Upper lobe of left lung (tissue), 6 donors: ENCODE data around the gene TMEM140. TPM values are rescaled to one million over a fixed set of nuclear protein-coding genes. Genes with fewer than 3 reads are reported as not detected.
A peak's percentile ranks its signal among the peaks of the same experiment; 100 is the strongest.

Experiments
- ATAC-seq, 2 donors: fragments of 200-7000 bp; cut with Tn5 transposase; one replicate each; pipeline ENCODE4 v1.9.1; 2022; ENCODE audit warnings: mild to moderate bottlenecking in 2 of 2, moderate library complexity in 2 of 2; ENCODE audit not compliant: low FRiP score in 2 of 2
- DNase-seq, 2 donors: peaks; one replicate each; pipeline ENCODE4 v3.0.0-alpha.2; 2019 to 2020
- H3K27ac ChIP-seq, 4 donors: fragments of 200-600 bp; sonication (generic); one replicate each; pipeline ENCODE4 v1.5.1; 2016 to 2019
- H3K27me3 ChIP-seq, 4 donors: fragments of 200-600 bp; sonication (generic); one replicate each; pipeline ENCODE4 v1.5.1; 2017 to 2019
- H3K36me3 ChIP-seq, 4 donors: fragments of 200-600 bp; sonication (generic); one replicate each; pipeline ENCODE4 v1.5.1; 2016 to 2019
- H3K4me1 ChIP-seq, 4 donors: fragments of 200-600 bp; sonication (generic); one replicate each; pipeline ENCODE4 v1.5.1; 2018 to 2019
- H3K4me3 ChIP-seq, 4 donors: fragments of 200-600 bp; sonication (generic); one replicate each; pipeline ENCODE4 v1.5.1; 2017 to 2019; ENCODE audit warnings: mild to moderate bottlenecking in 2 of 4, moderate library complexity in 1 of 4
- H3K9me3 ChIP-seq, 4 donors: fragments of 200-600 bp; sonication (generic); one replicate each; pipeline ENCODE4 v1.5.1; 2018 to 2019
- CTCF ChIP-seq, 6 experiments: fragments of 450-650 bp in 4 of 6; fragments of 200-600 bp in 2 of 6; sonication (generic) in 2 of 6; IDR thresholded peaks; one replicate each; pipeline ENCODE4 v1.5.1; 2016 to 2019; ENCODE audit warnings: antibody characterized with exemption in 6 of 6
- EP300 ChIP-seq, 4 donors: sonication (generic); formaldehyde crosslinking; IDR thresholded peaks; one replicate each; pipeline ENCODE4 v1.5.1; 2017; ENCODE audit warnings: antibody characterized with exemption in 4 of 4, control low read depth in 2 of 4
- POLR2A ChIP-seq, 4 donors: fragments of 450-650 bp; IDR thresholded peaks; one replicate each; pipeline ENCODE4 v1.5.1; 2016 to 2017; ENCODE audit warnings: antibody characterized with exemption in 4 of 4, mild to moderate bottlenecking in 2 of 4
- POLR2AphosphoS5 ChIP-seq, 2 donors: sonication (generic); formaldehyde crosslinking; IDR thresholded peaks; one replicate each; pipeline ENCODE4 v1.5.1; 2017; ENCODE audit warnings: antibody characterized with exemption in 2 of 2
- WGBS, 2 donors: methylation state at CpG; one replicate each; pipeline ENCODE4 v1.1.5; 2017 to 2018; 5-methylcytosine and 5-hydroxymethylcytosine counted together
- total RNA-seq, 6 donors: library from RNA; depleted of rRNA in 4 of 6; stranded (reverse); fragments of >200 nt in 4 of 6; gene quantifications; one replicate each; pipeline versions ENCODE4 v1.1.0 to v1.2.1, GENCODE V29; 2016 to 2021
- donor health status: DM: no; HTN: no; CAD: no; lungs with moderate emphysema.
- donor health status: DM: no; HTN: yes; CAD: no; lungs with severe emphysema.

TMEM140 gene
- total RNA-seq, 6 donors from 2014 or later, result 25.2 to 59.2 (median 32.4) TPM

GRCh38 chr7:135147341-135147898 is 452 bp upstream of the TMEM140 start:
- TF ChIP-seq EP300 (IDR thresholded peaks at IDR 0.05) (peak in 2 of 4 donors; percentile 11 to 43), CTCF (IDR thresholded peaks at IDR 0.05) (no peak)
- peak overlapping the region; percentile 87 to 94 (median 90) for H3K27ac ChIP-seq
- DNase-seq (no peak), ATAC-seq (peak; percentile 16 to 55)
- peaks cover 15 to 40% (median 30%) of the 10 kb centered on the region in 4 donors for H3K4me1 ChIP-seq
- no peaks in the 10 kb centered on the region for H3K9me3 ChIP-seq
- no peaks in the 10 kb centered on the region for H3K27me3 ChIP-seq
- 9 to 14% methylated on average over 6 of the region's 6 CpGs for WGBS, 2 donors
- H3K4me3 ChIP-seq, result peak overlapping the region; percentile 9 to 61 (median 50)
- H3K36me3 ChIP-seq, result peaks cover 0 to 7% (median 0%) of the 10 kb centered on the region in 4 donors

- ATAC-seq, result no peak
- Histone ChIP-seq H3K9me3 (no peaks in the 10 kb centered on the region), H3K36me3 (peaks cover 0 to 7% (median 0%) of the 10 kb centered on the region in 4 donors), H3K27ac (peak overlapping the region; percentile 74 to 94 (median 90)), H3K27me3 (no peaks in the 10 kb centered on the region), H3K4me3 (peak overlapping the region in 3 of 4 donors; percentile 48 to 61 (median 51)), H3K4me1 (peaks cover 15 to 37% (median 28%) of the 10 kb centered on the region in 4 donors)
- 43% methylated on average over 8 of the region's 8 CpGs for WGBS, 2 donors
- DNase-seq, result peak in 1 of 2 donors; percentile 47
- TF ChIP-seq POLR2A (IDR thresholded peaks at IDR 0.05) (peak in 1 of 4 donors; percentile 38), EP300 (IDR thresholded peaks at IDR 0.05) (no peak), POLR2AphosphoS5 (IDR thresholded peaks at IDR 0.05) (peak; percentile 21 to 45), CTCF (IDR thresholded peaks at IDR 0.05) (no peak)
Measured at GRCh38 chr7:135150072-135150782, 2.4 kb downstream of the TMEM140 start.

GRCh38 chr7:135151132-135151531 is 3.3 kb downstream of the TMEM140 start:
- TF ChIP-seq EP300 (IDR thresholded peaks at IDR 0.05) (no peak), POLR2AphosphoS5 (IDR thresholded peaks at IDR 0.05) (peak in 1 of 2 donors; percentile 15), CTCF (IDR thresholded peaks at IDR 0.05) (no peak), POLR2A (IDR thresholded peaks at IDR 0.05) (peak in 1 of 4 donors; percentile 11)
- Histone ChIP-seq H3K27me3 (no peaks in the 10 kb centered on the region), H3K27ac (peak overlapping the region; percentile 74 to 94 (median 90)), H3K9me3 (peaks cover 0 to 9% (median 5%) of the 10 kb centered on the region in 4 donors), H3K4me1 (peaks cover 15 to 37% (median 28%) of the 10 kb centered on the region in 4 donors), H3K36me3 (peaks cover 0 to 7% (median 0%) of the 10 kb centered on the region in 4 donors), H3K4me3 (peak overlapping the region in 2 of 4 donors; percentile 51 to 61)
- DNase-seq, result no peak
- peak; percentile 2 to 27 for ATAC-seq
- 63 to 67% methylated on average over 2 of the region's 2 CpGs for WGBS, 2 donors

- H3K27me3 ChIP-seq, result no peaks in the 10 kb centered on the region
- peak overlapping the region in 2 of 4 donors; percentile 51 to 61 for H3K4me3 ChIP-seq
- H3K9me3 ChIP-seq, result peaks cover 0 to 10% (median 7%) of the 10 kb centered on the region in 4 donors
- DNase-seq, result peak in 1 of 2 donors; percentile 77
- WGBS, 2 donors, result 49 to 56% methylated on average over 6 of the region's 6 CpGs
- H3K36me3 ChIP-seq, result peaks cover 0 to 7% (median 0%) of the 10 kb centered on the region in 4 donors
- peaks cover 15 to 33% (median 27%) of the 10 kb centered on the region in 4 donors for H3K4me1 ChIP-seq
- peak in 2 of 4 donors; percentile 8 to 69 for TF ChIP-seq POLR2A (IDR thresholded peaks at IDR 0.05)
- TF ChIP-seq EP300 (IDR thresholded peaks at IDR 0.05), result no peak
- peak in 1 of 2 donors; percentile 78 for TF ChIP-seq POLR2AphosphoS5 (IDR thresholded peaks at IDR 0.05)
- TF ChIP-seq CTCF (IDR thresholded peaks at IDR 0.05), result no peak
- ATAC-seq, result peak; percentile 59 to 78
- peak overlapping the region; percentile 74 to 94 (median 90) for H3K27ac ChIP-seq
Measured at GRCh38 chr7:135151533-135151932, 3.7 kb downstream of the TMEM140 start.
